HCT116 (cell line): ENCODE measurements around the gene IRF3.

ENCODE experiments used
- ELF1 ChIP-seq: IDR thresholded peaks from 2 replicates; pipeline ENCODE4 v1.6.1; 2012; ENCODE audit warnings: low read depth, borderline replicate concordance
- EZH2 ChIP-seq: fragments of 200-600 bp; sonication (generic); IDR thresholded peaks from 2 replicates; pipeline ENCODE4 v1.6.1; 2017; ENCODE audit warnings: antibody characterized with exemption, mixed run types
- JUND ChIP-seq: IDR thresholded peaks from 2 replicates; pipeline ENCODE4 v1.6.1; 2012
- POLR2A ChIP-seq: IDR thresholded peaks from 2 replicates; pipeline ENCODE4 v1.7.0; 2011; ENCODE audit warnings: borderline replicate concordance; ENCODE audit not compliant: insufficient read depth, insufficient read length; ENCODE audit errors: extremely low read depth
- POLR2AphosphoS5 ChIP-seq: IDR thresholded peaks from 2 replicates; pipeline ENCODE4 v1.6.1; 2011; ENCODE audit warnings: mild to moderate bottlenecking, low read depth, low read length, moderate library complexity
- SIN3A ChIP-seq: IDR thresholded peaks from 2 replicates; pipeline ENCODE4 v1.6.1; 2012; ENCODE audit warnings: low read depth
- SP1 ChIP-seq: IDR thresholded peaks from 2 replicates; pipeline ENCODE4 v1.6.1; 2012; ENCODE audit warnings: low read depth
- ZFX ChIP-seq: fragments of 450-650 bp; IDR thresholded peaks from 2 replicates; pipeline ENCODE4 v1.6.1; 2017
- TF ChIP-seq, protein P1 (sequence below): IDR thresholded peaks from 2 replicates; pipeline ENCODE4 v1.6.1; 2011; ENCODE audit warnings: mild to moderate bottlenecking, low read length, moderate library complexity; ENCODE audit not compliant: insufficient replicate concordance; ENCODE audit errors: extremely low read depth
- TF ChIP-seq, protein P2 (sequence below): IDR thresholded peaks from 2 replicates; pipeline ENCODE4 v1.6.1; 2012
- TF ChIP-seq, protein P3 (sequence below): IDR thresholded peaks from 2 replicates; pipeline ENCODE4 v1.6.1; 2012
- TF ChIP-seq, protein P4 (sequence below): IDR thresholded peaks from 2 replicates; pipeline ENCODE4 v1.6.1; 2012; ENCODE audit warnings: low read depth
- TF ChIP-seq, protein P5 (sequence below), 3 experiments: fragments of 200-600 bp in 1 of 3; sonication (generic) in 1 of 3; IDR thresholded peaks in 2 of 3; conservative IDR thresholded peaks in 1 of 3; 2 replicates each; pipeline ENCODE4 v1.5.1; 2012 to 2017; ENCODE audit warnings: low read depth in 2 of 3, low read length in 2 of 3, antibody characterized with exemption in 1 of 3, borderline replicate concordance in 1 of 3, control low read depth in 1 of 3, mild to moderate bottlenecking in 1 of 3, mixed read lengths in 1 of 3, mixed run types in 1 of 3, moderate library complexity in 1 of 3; ENCODE audit not compliant: insufficient read depth in 1 of 3

DNA sequence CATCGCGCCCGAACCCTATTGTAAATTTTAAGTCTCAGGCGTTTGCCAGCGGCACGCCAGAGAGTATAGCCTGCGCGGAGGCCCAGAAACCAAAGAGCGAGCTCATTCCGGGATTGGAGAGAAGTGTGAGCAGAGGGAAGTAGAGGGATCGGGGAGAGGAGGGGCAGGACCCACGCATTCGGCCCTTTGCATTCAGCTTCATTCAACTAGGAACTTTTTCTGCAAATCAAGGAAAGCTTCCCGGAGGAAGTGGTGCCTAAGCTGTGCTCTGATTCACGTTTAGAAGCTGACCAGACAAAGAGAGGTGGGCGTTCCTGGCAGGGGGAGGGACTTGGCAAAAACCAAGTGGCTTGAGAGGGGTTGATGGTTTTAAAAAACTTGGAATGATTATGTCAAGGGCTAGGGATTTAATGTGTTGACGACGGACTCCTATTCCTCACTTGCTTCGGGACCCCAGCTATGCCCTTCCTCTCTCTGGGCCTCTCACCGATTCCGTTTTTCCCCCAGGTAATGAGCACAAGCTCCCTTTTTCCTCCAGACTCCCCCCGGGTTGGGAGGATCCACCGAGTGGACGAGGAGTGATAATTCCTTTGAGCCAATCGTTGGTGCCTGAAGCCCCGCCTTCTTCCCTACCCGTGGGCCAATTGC lies 10.6 kb upstream of the IRF3 start:
- TF ChIP-seq, protein P1, sequence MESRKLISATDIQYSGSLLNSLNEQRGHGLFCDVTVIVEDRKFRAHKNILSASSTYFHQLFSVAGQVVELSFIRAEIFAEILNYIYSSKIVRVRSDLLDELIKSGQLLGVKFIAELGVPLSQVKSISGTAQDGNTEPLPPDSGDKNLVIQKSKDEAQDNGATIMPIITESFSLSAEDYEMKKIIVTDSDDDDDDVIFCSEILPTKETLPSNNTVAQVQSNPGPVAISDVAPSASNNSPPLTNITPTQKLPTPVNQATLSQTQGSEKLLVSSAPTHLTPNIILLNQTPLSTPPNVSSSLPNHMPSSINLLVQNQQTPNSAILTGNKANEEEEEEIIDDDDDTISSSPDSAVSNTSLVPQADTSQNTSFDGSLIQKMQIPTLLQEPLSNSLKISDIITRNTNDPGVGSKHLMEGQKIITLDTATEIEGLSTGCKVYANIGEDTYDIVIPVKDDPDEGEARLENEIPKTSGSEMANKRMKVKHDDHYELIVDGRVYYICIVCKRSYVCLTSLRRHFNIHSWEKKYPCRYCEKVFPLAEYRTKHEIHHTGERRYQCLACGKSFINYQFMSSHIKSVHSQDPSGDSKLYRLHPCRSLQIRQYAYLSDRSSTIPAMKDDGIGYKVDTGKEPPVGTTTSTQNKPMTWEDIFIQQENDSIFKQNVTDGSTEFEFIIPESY, result no peak
- TF ChIP-seq, protein P2, sequence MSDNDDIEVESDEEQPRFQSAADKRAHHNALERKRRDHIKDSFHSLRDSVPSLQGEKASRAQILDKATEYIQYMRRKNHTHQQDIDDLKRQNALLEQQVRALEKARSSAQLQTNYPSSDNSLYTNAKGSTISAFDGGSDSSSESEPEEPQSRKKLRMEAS, result peak; percentile 63; the same call in 1 of the 2 replicates
- TF ChIP-seq, protein P3, sequence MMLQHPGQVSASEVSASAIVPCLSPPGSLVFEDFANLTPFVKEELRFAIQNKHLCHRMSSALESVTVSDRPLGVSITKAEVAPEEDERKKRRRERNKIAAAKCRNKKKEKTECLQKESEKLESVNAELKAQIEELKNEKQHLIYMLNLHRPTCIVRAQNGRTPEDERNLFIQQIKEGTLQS, result no peak
- TF ChIP-seq, protein P4, sequence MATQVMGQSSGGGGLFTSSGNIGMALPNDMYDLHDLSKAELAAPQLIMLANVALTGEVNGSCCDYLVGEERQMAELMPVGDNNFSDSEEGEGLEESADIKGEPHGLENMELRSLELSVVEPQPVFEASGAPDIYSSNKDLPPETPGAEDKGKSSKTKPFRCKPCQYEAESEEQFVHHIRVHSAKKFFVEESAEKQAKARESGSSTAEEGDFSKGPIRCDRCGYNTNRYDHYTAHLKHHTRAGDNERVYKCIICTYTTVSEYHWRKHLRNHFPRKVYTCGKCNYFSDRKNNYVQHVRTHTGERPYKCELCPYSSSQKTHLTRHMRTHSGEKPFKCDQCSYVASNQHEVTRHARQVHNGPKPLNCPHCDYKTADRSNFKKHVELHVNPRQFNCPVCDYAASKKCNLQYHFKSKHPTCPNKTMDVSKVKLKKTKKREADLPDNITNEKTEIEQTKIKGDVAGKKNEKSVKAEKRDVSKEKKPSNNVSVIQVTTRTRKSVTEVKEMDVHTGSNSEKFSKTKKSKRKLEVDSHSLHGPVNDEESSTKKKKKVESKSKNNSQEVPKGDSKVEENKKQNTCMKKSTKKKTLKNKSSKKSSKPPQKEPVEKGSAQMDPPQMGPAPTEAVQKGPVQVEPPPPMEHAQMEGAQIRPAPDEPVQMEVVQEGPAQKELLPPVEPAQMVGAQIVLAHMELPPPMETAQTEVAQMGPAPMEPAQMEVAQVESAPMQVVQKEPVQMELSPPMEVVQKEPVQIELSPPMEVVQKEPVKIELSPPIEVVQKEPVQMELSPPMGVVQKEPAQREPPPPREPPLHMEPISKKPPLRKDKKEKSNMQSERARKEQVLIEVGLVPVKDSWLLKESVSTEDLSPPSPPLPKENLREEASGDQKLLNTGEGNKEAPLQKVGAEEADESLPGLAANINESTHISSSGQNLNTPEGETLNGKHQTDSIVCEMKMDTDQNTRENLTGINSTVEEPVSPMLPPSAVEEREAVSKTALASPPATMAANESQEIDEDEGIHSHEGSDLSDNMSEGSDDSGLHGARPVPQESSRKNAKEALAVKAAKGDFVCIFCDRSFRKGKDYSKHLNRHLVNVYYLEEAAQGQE, result no peak
- TF ChIP-seq JUND, result peak; percentile 83
- no peak; the same call in 1 of the 2 replicates for TF ChIP-seq SP1
- TF ChIP-seq, protein P5, sequence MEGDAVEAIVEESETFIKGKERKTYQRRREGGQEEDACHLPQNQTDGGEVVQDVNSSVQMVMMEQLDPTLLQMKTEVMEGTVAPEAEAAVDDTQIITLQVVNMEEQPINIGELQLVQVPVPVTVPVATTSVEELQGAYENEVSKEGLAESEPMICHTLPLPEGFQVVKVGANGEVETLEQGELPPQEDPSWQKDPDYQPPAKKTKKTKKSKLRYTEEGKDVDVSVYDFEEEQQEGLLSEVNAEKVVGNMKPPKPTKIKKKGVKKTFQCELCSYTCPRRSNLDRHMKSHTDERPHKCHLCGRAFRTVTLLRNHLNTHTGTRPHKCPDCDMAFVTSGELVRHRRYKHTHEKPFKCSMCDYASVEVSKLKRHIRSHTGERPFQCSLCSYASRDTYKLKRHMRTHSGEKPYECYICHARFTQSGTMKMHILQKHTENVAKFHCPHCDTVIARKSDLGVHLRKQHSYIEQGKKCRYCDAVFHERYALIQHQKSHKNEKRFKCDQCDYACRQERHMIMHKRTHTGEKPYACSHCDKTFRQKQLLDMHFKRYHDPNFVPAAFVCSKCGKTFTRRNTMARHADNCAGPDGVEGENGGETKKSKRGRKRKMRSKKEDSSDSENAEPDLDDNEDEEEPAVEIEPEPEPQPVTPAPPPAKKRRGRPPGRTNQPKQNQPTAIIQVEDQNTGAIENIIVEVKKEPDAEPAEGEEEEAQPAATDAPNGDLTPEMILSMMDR (IDR thresholded peaks at IDR 0.05 in 2 of 3, conservative IDR thresholded peaks at IDR 0.05 in 1 of 3; ENCODE audit: borderline replicate concordance in 1 of 3, insufficient read depth in 1 of 3, low read depth in 2 of 3, low read length in 2 of 3), result no peak
- TF ChIP-seq POLR2A, result peak; percentile 96
- TF ChIP-seq ZFX, result peak; percentile 17; the same call in 1 of the 2 replicates
- no peak for TF ChIP-seq EZH2
- TF ChIP-seq POLR2AphosphoS5, result peak; percentile 98
- TF ChIP-seq ELF1, result no peak
- peak; percentile 27 for TF ChIP-seq SIN3A
